Eye (tissue), 1 donor: ENCODE results near the gene HOOK1.
A peak's percentile ranks its signal among the peaks of the same experiment; 100 is the strongest.

Source experiments
- DNase-seq: peaks from one replicate; pipeline ENCODE4 v3.0.0-alpha.2; 2015

HOOK1 gene

DNA sequence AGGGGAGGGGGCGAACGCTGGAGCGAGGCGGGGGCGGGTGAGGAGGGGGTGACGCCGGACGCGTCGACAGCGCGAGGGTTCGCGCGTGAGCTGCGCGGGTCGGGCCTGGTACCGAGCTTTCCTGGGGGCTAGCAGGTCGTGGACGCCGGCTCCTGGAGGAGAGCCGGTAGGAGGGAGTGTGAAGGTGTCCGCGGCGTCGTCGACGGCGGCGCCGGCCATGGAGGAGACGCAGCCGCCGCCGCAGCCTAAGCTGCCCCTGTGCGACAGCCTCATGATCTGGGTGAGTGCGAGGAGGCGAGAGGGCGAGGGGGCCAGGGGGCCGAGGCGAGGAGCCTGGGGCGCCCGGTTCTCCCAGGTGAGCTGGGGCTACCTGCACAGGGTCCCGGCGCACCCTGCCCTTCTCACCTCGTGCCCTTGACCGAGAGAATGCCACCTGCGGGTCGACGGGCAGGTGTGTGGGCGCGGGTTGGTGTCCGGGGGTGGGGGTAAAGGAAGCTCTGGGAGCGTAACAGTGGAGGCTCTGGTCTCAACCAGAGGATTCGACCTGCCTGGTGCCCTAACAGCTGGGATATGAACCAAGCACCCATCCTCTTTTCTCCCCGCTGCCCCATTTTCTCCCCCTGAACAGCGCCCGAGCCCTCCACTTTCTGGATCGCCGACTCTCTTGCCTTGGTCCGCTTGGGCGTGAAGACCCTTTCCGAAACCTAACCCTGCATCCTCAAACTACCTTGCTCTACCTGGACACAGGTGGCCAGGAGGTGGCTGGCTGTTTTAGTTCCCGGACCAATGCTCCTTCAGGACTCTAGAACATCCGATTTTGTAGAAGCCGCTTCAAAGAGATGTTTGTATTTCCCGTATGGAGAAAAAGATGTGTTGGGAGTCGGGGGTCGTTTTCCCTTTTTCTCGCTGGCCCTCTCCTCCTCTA, at the start of gene HOOK1:
HOOK1 (plus strand) TSS at position 49 of the 925 bp plus-strand sequence; CDS start at position 218, 169 bp downstream.
- DNase-seq = no peak

DNA sequence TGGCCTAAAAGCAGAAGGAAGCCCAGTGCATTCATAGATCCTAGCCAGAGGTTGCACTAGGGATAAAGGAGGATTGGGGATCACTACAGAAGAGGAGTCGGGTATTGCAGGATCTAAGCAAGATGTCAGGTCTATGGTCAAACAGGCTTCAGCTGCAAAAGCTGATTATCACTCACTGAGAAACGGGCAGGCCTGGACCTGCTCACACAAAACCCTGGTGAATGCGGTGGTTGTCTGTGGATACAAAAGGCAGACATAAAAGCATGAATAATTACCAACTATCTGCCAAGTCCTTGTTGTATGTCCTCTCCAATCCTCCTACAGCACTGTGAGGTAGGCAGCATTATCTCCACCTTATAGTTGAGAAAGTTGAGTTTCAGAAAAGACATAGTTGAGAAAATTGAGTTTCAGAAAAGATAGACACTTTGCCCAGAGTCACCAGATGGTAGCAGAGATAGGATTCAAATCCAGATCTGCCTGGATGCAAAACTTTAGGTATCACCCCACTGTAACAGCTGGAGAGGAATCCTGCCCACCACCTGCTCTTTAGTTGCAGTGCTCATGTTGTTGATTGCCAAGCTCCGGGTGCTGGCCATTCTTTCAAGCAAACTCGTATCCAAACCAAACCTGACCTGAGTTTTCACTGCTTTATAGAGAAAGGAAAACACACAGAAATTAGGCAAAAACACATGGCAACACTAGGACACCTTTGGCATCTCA, 49.6 kb upstream of the HOOK1 start:
- no peak for DNase-seq

DNA sequence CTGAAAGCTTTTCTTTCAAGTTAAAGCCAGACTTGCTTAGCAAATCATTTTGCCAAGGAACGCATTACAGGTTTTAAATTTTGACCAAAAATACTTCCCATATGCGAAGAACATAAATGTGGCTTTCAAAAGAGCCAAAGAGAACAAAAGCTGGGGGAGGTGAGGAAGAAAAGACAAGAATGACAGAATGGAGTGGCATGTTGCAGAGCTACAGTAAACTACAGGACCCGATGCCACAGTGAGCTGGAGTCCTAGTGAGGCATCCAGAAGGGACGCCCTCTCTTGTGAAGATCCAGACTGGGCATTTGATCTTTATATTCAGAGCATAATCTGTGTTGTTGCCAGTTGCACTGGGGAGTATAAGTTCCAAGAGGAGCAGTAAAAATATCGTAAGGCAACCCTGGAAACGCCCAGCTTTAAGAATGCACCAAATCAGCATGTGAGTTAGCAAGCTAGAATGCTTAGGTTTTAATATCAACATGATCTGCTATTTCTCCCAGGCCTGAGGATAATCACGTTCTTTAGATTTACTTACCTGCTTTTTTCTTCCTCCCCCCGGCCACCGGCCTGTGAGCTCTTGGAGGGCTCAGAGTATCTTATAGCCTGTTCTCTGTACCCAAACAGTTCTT, 48.4 kb upstream of the HOOK1 start:
- DNase-seq = peak; percentile 30

DNA sequence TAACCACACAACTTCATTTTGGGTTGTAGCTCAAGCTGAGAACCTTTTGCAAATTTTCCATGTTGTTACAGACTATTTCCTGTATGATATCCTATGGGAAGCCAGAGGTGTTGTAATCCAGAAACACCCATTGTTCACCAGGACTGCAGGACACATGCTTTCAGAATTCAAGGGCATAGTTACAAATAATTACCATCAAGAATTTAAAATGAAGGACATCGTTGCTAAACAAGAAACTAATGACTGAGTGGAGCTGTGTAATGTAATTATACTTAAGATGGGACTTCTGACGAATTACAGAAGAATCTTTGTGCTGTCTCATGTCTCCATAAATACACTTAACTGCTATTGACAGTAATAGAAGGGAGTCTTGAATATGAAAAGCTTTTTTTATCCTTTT, 47.6 kb upstream of the HOOK1 start:
- peak; percentile 78 for DNase-seq

DNA sequence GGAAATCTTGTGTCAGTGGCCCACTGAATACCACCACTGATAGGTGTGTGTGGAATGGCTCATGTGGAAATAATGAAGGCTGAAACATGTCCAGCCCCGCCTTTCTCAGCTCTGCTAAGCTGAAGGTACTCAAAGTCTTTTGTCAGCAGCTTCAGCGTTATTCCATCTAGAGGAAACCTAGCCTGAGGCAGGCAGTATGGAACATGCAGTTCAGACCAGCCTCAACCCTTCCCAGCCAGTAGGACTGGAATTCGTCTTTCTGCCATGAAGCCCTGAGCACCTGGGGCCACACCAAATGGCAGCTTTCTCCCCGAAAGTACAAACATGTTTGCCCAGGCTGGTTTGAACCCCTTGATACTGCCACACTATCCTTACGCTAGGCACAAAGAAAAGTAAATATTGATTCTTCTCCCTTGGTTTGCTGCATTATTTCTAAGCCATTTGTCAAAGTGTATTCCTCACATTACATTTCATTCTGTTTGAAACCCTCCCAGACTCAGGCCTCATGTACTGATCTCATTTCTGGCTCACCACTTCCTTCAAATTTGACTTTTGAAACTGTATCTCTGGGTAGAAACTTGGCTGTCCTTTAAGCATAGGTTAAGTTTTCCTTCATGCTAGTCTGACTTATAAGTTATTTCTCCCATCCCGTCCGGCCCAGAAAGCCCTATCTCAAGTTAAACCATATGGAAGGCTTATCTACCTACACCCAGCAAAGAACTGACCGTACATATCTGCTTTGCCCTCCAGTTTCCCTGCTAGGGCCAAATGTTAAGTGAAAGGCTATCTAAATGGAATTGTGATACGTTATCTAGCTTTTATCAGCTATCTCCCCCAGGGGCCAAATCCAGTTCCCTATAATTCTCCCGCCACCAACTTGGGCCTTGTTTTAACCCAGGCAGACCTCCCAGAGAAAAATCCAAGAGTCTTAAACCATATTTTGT, 45.7 kb upstream of the HOOK1 start:
- DNase-seq = peak; percentile 33

DNA sequence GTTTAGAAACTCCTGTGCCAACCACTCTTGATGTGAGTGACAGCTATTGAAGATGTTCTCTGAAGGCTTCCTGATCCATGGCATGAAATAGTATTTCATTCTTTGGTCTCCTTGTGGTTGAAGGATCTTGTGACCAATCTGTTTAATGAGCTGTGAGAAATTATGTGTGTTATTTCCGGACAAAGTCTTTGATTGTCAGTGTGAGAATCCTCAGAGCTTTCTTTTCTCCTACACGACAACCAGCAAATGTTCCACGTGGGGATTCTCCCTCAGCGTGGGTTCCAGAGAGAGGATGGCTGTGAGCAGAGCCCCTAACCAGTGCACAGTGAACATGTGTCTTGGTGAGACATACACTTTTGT, 45.0 kb upstream of the HOOK1 start:
- DNase-seq = peak; percentile 46

DNA sequence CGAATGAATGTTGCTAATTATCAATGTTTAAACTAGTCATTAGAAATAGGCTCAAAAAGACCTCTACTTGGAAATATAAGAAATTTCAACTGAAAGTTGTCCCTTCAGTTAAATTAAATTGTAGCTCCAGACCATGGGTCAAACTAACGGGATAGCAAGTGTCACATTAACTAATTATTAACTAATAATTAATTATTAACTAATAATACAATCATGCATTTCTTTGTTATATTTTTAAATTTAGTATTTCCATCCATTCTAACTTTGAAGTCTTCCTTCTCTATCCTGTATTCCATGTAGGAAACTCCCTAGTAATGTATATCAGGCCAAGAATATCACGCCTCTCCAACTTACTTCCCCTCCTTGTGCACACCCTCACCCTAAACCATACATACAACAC, 43.4 kb upstream of the HOOK1 start:
- DNase-seq = no peak

DNA sequence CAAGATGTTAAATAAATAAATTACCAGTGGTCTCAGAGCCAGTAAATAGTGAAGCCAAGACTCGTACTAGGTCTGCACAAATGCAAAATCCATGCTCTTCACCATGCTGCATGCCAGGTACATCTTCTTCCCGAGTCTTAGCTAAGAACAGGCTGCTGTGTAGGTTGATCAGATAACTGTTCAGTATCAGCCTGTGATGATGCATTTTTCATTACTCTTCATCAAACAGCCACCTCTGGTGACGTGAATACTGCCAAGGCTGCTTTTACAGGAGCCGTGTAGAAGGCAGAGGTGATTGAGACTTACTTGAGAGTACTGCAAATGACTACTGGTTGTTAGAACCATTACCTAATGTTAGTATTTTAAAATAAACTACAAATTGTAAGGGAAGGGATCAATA, 39.3 kb upstream of the HOOK1 start:
- DNase-seq = no peak

DNA sequence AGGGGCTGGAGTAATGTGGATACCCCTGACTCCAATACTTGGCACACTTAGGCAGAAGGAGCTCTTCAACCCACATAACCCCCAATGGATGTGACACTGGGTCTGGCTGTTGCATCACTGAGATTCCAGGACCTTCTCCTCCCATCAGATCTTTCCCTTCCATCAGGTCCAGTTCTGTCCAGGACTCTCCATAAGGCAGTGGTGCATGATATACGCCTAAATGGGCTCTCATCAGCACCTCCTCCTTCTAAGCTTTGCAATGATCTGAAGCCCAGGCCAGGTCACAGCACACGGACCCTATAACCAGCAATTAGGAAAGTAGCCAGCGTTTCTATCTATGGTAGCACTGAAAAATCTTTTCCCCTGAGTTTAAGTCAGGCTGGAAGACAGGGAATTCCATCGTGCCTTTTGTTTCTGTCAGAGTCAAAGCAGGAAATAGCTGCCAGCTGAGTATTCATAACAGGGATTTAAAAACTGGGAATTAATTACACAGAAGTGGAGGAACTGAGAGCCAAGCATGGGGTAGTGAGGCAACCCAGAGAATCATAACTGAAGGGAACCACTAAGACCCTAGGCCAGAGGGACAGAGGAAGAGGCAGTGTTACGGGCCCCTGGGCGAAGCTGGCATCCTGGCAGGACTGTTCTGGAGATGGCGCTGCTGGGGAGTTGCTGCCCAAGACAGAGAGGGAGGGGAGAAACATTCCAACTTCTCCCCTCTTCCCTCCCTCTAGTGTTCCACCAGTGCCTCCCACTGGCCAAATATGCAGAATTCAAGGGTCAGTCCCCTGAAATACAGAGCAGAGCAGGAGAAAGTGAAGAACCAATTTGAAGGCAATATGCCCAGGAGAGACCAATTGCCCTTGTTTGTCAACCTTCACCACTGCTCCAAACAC, 37.5 kb upstream of the HOOK1 start:
- DNase-seq = no peak

DNA sequence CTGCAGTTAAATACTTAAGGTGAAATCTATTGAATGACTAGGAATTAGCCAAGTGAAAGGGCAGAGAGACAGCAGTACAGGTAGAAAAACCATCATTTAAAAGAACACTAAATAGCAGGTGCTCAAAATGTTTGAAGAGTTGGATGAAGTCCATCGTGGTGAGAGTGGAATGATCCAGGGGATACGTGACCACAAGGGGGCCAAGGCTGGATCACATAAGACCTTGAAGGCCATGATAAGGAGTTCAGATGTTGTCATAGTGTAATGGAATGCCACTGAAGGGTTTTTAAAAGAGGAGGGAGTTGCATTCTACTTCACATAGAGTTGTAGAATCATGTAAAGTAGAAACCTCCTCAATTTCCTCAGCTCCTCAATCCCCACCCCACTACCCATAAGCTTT, 34.8 kb upstream of the HOOK1 start:
- no peak for DNase-seq

DNA sequence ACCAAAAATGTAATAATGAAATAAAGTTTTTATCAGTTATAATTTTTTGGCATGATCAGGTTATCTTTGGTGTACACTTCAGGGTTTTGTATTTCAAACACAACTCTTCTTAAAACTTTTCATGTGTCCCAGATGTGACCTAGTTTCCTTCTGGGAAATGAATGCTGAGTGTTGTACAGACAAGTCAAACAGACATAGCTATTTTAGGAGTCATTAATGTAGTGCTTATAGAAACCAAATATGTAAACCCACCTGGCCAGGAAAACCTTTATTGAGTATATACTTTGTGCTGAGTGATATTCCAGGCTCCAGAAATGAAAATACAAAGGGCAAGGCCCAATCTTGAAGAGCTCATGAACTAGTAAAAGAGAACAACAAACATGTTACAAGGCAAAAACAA, 25.9 kb upstream of the HOOK1 start:
- no peak for DNase-seq

DNA sequence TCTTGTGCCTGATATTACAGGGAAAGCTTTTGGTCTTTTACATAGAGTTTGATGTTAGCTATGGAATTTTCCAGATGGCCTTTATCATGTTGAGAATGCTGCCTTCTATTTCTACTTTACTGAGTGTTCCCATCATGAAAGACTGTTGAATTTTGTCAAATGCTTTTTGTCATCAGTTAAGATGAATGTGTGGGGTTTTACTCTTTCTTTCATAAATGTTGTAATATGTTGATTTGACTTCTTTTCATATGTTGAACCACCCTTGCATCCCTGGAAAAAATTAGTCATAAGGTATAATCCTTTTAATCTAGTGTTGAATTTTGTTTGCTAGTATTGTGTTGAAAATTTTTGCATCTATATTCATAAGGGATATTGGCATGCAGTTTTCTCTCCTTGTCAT, 16.1 kb upstream of the HOOK1 start:
- DNase-seq = no peak

DNA sequence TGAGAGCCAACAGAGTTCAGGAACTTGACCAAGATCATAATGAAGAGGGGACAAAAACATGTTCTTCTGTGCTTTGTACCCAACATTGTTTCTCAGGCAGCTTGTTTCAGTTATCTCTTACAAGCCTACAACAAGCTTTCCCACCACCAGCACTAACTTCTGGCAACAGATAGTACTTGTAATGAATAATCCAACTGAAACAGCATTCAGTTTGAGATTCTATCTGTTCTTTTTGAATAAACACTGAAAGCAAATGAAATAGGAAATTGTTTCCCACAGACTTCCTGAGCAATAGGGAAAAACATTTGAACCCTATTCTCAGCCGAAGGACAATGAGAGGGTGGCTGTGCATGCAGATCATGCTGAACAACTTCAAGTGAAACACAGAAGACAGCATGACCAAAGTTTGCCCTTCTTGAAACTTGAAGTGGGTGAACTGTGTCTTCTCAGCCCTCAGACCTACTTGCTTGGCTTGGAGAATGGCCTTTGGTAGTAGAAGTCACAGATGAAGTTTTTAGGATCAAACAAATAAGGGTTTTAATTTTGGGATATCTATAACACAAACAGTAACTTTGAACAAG, 11.2 kb upstream of the HOOK1 start:
- no peak for DNase-seq

DNA sequence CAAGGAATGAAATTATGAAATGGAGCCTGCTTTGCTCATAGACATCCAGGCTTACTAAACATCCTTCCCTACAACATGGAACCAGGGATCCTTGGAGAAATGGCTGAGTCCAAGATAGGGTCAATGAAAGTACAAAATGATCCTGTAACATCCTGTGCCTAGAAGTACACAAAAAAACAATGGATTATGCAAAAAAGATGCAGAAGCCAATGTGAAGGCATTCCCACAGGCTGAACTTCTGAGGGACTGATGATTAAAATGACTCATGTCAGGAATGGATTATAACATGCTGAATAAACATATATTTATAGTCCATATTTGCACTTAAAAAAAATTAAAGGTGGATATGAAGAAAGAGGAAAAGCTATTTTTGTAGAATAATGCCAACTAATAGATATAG, 10.4 kb upstream of the HOOK1 start:
- DNase-seq = no peak

DNA sequence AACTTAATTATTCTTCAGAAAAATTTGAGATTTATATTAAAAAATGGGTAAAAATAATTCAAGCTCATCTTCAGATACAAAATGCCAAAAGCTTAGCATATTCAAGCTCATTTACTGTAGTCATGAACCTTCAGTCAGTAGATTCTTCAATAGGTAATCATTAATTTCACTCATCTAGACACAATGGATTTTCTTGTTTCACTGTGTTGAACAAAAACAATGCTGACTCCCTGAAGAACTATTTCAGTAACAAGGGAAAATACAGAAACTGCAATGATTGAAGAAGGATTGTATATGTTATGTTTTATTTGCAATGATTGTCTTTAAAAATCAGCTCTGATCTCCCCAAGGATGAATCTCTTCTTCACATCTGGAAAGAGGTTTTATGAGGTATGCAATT, 9.2 kb upstream of the HOOK1 start:
- DNase-seq = no peak

DNA sequence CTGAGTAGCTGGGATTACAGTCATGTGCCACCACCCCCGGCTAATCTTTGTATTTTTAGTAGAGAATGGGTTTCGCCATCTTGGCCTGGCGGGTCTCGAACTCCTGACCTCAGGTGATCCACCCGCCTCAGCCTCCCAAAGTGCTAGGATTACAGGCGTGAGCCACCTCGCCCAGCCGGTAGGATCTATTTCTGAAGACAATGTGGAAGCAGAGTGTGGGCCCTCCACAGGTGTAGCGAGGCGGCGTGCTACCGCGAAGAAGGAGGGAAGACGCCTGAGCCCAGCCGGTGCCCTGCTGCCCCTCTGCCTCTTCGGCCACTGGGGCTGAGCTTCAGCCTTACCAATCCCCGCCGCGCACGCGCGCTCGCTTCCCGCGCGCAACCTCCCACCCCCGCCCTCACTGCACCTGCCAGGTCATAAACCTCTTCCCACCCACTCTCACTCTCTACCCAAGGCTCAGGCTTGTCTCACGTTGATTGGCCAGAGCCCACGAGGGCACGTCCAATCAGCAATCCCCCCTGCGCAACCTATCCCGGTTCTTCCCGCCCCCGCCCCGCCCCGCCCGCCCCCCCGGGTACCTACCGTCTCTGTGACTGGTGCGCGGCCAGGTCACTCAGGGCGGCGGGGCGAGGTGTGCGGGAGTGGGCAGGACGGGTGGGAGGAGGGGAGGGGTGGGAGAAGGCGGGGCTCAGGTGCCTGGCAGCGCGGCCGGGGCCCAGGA, 409 bp upstream of the HOOK1 start:
- DNase-seq = peak; percentile 92

DNA sequence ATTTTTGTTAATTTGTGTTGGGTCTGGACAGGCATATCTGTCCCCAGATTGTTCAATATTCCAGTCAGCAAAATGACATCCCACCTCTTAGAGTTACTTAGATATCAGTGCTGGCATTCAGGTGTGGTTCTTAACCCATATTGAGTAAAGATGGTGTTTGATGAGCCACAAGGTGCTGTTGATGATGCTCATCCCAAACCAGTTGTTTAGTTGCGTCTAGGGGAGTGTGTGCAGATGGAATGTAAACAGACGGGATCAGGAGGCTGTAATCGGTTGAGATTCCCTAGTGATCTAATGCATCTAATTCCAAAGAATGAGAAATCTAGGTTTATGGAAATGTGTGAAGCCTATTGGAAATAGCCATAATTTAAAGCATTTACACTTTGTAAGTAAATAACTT, 1.1 kb downstream of the HOOK1 start:
- peak; percentile 39 for DNase-seq

DNA sequence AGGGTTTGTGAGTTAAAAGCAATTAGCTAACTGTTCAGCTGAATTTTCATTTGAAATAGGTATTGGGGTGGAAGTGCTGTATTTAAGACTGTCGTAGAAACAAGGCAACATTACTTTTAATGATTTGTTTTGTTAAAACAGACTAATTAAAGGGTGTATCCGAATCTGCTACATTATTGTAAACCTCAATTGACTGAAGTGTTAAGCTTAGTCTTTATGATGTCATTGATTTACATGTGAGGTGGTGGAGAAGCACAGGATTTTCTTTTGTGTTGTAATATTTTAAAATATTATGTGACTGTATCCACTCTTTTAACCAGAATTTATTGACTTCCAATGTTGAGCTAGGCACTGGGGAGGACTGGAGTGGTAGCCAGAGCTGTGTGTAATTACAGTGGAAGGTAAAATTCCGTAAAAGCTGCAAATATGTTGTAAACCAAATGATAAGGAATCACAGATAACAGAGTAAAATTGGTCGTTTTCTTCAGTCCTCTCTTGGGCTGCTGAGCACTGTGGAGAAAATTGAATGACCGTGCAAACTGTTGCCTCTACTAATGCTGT, 1.6 kb downstream of the HOOK1 start:
- no peak for DNase-seq

DNA sequence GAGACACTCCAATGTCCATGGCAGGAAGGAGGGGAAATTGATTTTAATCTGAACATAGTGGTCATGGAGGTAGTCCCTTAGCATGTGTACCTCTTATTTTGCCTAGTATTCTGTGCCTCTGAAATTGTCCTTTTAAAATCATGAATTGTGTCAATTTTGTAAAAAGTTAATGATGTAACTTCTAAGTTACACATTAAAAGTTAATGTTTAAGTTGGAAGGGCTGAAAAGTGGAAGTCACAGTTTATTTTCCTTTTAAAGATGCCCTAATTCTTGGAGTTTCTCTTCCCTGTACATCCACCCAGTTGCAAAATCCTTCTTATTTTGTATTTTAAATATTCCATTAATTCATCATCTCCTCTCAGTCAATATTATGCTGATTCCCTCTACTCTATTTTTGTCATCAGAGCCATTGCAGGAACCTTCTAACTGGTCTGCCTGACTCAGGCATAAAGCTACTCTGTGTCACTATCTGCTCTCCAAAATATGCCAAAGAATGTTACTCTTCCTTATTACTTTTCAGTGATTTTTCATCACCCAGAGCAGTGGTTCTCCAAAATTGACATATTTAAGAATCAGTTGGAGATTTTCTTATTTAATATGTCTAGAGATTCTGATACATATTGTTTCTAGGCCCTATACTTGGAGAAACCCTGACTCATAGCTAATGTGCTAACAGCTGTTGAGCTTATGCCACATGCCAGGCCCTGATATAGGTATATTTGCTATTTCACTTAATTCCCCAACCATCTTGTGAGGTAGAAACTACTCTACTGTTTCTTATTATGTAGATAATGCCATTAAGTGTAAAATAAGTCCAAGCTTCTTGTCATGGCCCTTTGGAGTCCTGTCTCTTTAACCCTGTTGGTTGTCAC, 5.1 kb downstream of the HOOK1 start:
- no peak for DNase-seq
